ENCODE results near the gene KRTAP3-1. TPM values are rescaled to one million over a fixed set of nuclear protein-coding genes. Genes with fewer than 3 reads are reported as not detected.

The KRTAP3-1 gene
- polyA plus RNA-seq, 1 donor from 2014 or later: not detected

DNA sequence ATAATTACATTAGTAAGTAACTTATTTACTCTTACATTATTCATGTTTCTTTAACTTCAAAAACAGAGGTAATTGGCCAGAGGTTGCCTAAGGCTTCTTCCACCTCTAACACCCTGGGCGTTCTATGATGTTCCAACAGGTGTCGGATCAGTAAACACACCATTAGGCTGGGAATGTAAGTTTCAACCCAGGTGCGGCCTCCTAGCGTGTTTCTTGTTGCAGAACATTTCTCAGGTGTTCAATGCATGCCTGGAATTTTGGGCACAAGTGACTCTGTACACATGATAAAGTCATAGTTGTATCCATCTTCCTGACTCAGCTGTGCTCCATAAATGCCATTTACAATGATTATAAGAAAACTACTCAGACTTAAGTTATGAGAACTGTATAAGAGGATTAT, 45.1 kb upstream of the KRTAP3-1 start:
- H3K36me3 ChIP-seq (ENCODE audit: insufficient read depth, low read length): no peaks in the 10 kb centered on the region
- H3K27ac ChIP-seq (ENCODE audit: low read length): no peak overlapping the region
- no peaks in the 10 kb centered on the region for H3K79me2 ChIP-seq (replicated peaks; ENCODE audit: insufficient read depth, low read length)
- H3K9me3 ChIP-seq (ENCODE audit: low read length): no peaks in the 10 kb centered on the region
- no peaks in the 10 kb centered on the region for H3F3A ChIP-seq (ENCODE audit: insufficient read depth, low read length, poor library complexity, severe bottlenecking)
- H3K27me3 ChIP-seq (ENCODE audit: insufficient read depth, low read depth, low read length): no peaks in the 10 kb centered on the region
- no peaks in the 10 kb centered on the region for H4K20me1 ChIP-seq (ENCODE audit: insufficient read depth)
- no peaks in the 10 kb centered on the region for H3K9me2 ChIP-seq (ENCODE audit: insufficient read depth, low read length)
- no peak overlapping the region for H2AFZ ChIP-seq (ENCODE audit: low read depth, low read length)
- TF ChIP-seq POLR2AphosphoS5 (IDR thresholded peaks at IDR 0.05) (no peak), CTCF (IDR thresholded peaks at IDR 0.05; ENCODE audit: poor library complexity, severe bottlenecking) (no peak), EP300 (conservative IDR thresholded peaks at IDR 0.05; ENCODE audit: poor library complexity, severe bottlenecking) (no peak), SMC3 (conservative IDR thresholded peaks at IDR 0.05; ENCODE audit: poor library complexity) (no peak), MXI1 (conservative IDR thresholded peaks at IDR 0.05; ENCODE audit: poor library complexity, severe bottlenecking) (no peak), REST (IDR thresholded peaks at IDR 0.05; ENCODE audit: borderline replicate concordance) (no peak), RAD21 (conservative IDR thresholded peaks at IDR 0.05) (no peak), EZH2 (IDR thresholded peaks at IDR 0.05; ENCODE audit: borderline replicate concordance, insufficient read depth, low read length, poor library complexity, severe bottlenecking) (no peak), TAF1 (IDR thresholded peaks at IDR 0.05; ENCODE audit: low read depth) (no peak)
- H3K4me3 ChIP-seq (ENCODE audit: low read length): no peak overlapping the region
- H3K4me2 ChIP-seq (ENCODE audit: low read length): no peak overlapping the region
- H3K9ac ChIP-seq (ENCODE audit: low read length): no peak overlapping the region

DNA sequence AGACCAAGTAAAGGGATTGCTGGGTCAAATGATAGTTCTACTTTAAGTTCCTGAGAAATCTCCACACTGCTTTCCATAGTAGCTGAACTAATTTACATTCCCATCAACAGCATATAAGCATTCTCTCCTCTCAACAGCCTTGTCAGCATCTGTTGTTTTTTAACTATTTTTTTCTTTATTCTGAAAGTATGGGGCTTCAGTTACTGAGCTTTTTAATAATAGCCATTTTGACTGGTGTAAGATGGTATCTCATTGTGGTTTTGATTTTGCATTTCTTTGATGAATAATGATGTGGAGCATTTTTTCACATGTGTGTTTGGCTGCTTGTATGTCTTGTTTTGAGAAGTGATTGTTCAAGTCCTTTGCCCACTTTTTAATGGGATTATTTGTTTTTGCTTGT, 43.6 kb upstream of the KRTAP3-1 start:
- Histone ChIP-seq H3K36me3 (ENCODE audit: insufficient read depth, low read length) (no peaks in the 10 kb centered on the region), H3K27me3 (ENCODE audit: insufficient read depth, low read depth, low read length) (no peaks in the 10 kb centered on the region), H4K20me1 (ENCODE audit: insufficient read depth) (no peaks in the 10 kb centered on the region), H3K9me3 (ENCODE audit: low read length) (no peaks in the 10 kb centered on the region), H3K4me2 (ENCODE audit: low read length) (no peak overlapping the region), H3K9me2 (ENCODE audit: insufficient read depth, low read length) (no peaks in the 10 kb centered on the region), H3K9ac (ENCODE audit: low read length) (no peak overlapping the region), H3K79me2 (replicated peaks; ENCODE audit: insufficient read depth, low read length) (no peaks in the 10 kb centered on the region), H3K4me3 (ENCODE audit: low read length) (no peak overlapping the region), H2AFZ (ENCODE audit: low read depth, low read length) (no peak overlapping the region), H3F3A (ENCODE audit: insufficient read depth, low read length, poor library complexity, severe bottlenecking) (no peaks in the 10 kb centered on the region), H3K27ac (ENCODE audit: low read length) (no peak overlapping the region)
- no peak for TF ChIP-seq RAD21 (conservative IDR thresholded peaks at IDR 0.05)
- TF ChIP-seq EZH2 (IDR thresholded peaks at IDR 0.05; ENCODE audit: borderline replicate concordance, insufficient read depth, low read length, poor library complexity, severe bottlenecking): no peak
- TF ChIP-seq TAF1 (IDR thresholded peaks at IDR 0.05; ENCODE audit: low read depth): no peak
- no peak for TF ChIP-seq CTCF (IDR thresholded peaks at IDR 0.05; ENCODE audit: poor library complexity, severe bottlenecking)
- no peak for TF ChIP-seq POLR2AphosphoS5 (IDR thresholded peaks at IDR 0.05)
- TF ChIP-seq MXI1 (conservative IDR thresholded peaks at IDR 0.05; ENCODE audit: poor library complexity, severe bottlenecking): no peak
- TF ChIP-seq REST (IDR thresholded peaks at IDR 0.05; ENCODE audit: borderline replicate concordance): no peak
- no peak for TF ChIP-seq SMC3 (conservative IDR thresholded peaks at IDR 0.05; ENCODE audit: poor library complexity)
- TF ChIP-seq EP300 (conservative IDR thresholded peaks at IDR 0.05; ENCODE audit: poor library complexity, severe bottlenecking): no peak

All from neural cell (in vitro differentiated cells).